ENCODE data around the gene TMEM247.
"Not testable (repeated sequence)": the region's sequence is repeated elsewhere in the genome, so short reads cannot be mapped to it uniquely, and the experiment has no call there.

Gene TMEM247

GRCh38 chr2:46517485-46517884 lies 38.1 kb downstream of the TMEM247 start:
- no peak for DNase-seq

- DNase-seq, result no peak
Measured at GRCh38 chr2:46518861-46519260, 39.5 kb downstream of the TMEM247 start.

- no peak for DNase-seq
Measured at GRCh38 chr2:46519265-46519664, 39.9 kb downstream of the TMEM247 start.

GRCh38 chr2:46520130-46520711 lies 40.9 kb downstream of the TMEM247 start:
- no peak for DNase-seq

GRCh38 chr2:46521215-46521683 lies 41.9 kb downstream of the TMEM247 start:
- DNase-seq, result no peak

- DNase-seq, result not testable (repeated sequence)
Measured at GRCh38 chr2:46522385-46522784, 43.0 kb downstream of the TMEM247 start.

- DNase-seq, result no peak
Measured at GRCh38 chr2:46525522-46526155, 46.3 kb downstream of the TMEM247 start.

GRCh38 chr2:46528880-46529279 lies 49.5 kb downstream of the TMEM247 start:
- DNase-seq, result no peak

- DNase-seq, result no peak
Measured at GRCh38 chr2:46530639-46531038, 51.3 kb downstream of the TMEM247 start.

- no peak for DNase-seq
Measured at GRCh38 chr2:46531863-46532262, 52.5 kb downstream of the TMEM247 start.
